K562 (cell line): ENCODE data around the gene RPS6KA2. TPM values are rescaled to one million over a fixed set of nuclear protein-coding genes. Genes with fewer than 3 reads are reported as not detected.

Experiments used
- ARID2 ChIP-seq: fragments of 450-650 bp; IDR thresholded peaks from 2 replicates; pipeline ENCODE4 v1.6.1; 2017; ENCODE audit warnings: antibody characterized with exemption, mild to moderate bottlenecking
- BRD9 ChIP-seq: fragments of 450-650 bp; IDR thresholded peaks from 2 replicates; pipeline ENCODE4 v1.6.1; 2018; ENCODE audit warnings: low read depth; ENCODE audit not compliant: partially characterized antibody
- ELF4 ChIP-seq: fragments of 450-650 bp; formaldehyde crosslinking; IDR thresholded peaks from 2 replicates; pipeline ENCODE4 v1.4.0; 2022; ENCODE audit warnings: missing genetic modification characterization
- MEIS2 ChIP-seq: fragments of 450-650 bp; IDR thresholded peaks from 2 replicates; pipeline ENCODE4 v1.6.1; 2014; ENCODE audit warnings: mild to moderate bottlenecking; ENCODE audit not compliant: partially characterized antibody
- NR2F6 ChIP-seq: fragments of 450-650 bp; formaldehyde crosslinking; IDR thresholded peaks from 2 replicates; pipeline ENCODE4 v1.4.0; 2020; ENCODE audit warnings: mild to moderate bottlenecking
- POLR2AphosphoS5 ChIP-seq: IDR thresholded peaks from 2 replicates; pipeline ENCODE4 v1.6.1; 2011; ENCODE audit warnings: mild to moderate bottlenecking, low read depth, low read length, moderate library complexity; ENCODE audit not compliant: control insufficient read depth, insufficient read depth
- SMARCA5 ChIP-seq: fragments of 450-650 bp; IDR thresholded peaks from 2 replicates; pipeline ENCODE4 v1.6.1; 2016
- SRSF9 ChIP-seq: fragments of 200-400 bp; formaldehyde crosslinking; IDR thresholded peaks from 2 replicates; pipeline ENCODE4 v1.6.1; 2017; ENCODE audit warnings: low read depth, low read length, borderline replicate concordance
- polyA plus RNA-seq, 8 experiments: library from polyadenylated mRNA; depleted of rRNA in 4 of 8; stranded (reverse) in 5 of 8; unstranded in 3 of 8; fragments of >200 nt; fragmentation: Nextera tagmentation in 2 of 8; fragmentation: Illumina TruSeq in 1 of 8; extraction: Ambion mirVana in 2 of 8; extraction: Trizol in 1 of 8; gene quantifications; 2 replicates each; pipeline versions ENCODE4 v1.2.1 to v1.2.3, GENCODE V29; 2011 to 2014; ENCODE audit warnings: inconsistent platforms in 1 of 8, missing spikeins in 1 of 8
- total RNA-seq, 7 experiments: library from RNA; depleted of rRNA in 6 of 7; stranded (reverse); fragments of >200 nt in 6 of 7; fragmentation: Illumina TruSeq in 2 of 7; extraction: Trizol in 2 of 7; gene quantifications; 2 replicates each; pipeline versions ENCODE4 v1.2.1 to v1.2.3, GENCODE V29; 2011 to 2021; ENCODE audit warnings: low replicate concordance in 1 of 7
- TF ChIP-seq, protein P1 (sequence below): fragments of 450-650 bp; IDR thresholded peaks from 2 replicates; pipeline ENCODE4 v1.7.1; 2018; ENCODE audit warnings: mild to moderate bottlenecking, low read depth; ENCODE audit not compliant: partially characterized antibody

The RPS6KA2 gene
- total and polyA plus RNA-seq, 9 of the 15 experiments (the other 6 are each of a cell fraction or from before 2014, with no cell fraction given): 0.29 to 1.00 (median 0.53) TPM

DNA sequence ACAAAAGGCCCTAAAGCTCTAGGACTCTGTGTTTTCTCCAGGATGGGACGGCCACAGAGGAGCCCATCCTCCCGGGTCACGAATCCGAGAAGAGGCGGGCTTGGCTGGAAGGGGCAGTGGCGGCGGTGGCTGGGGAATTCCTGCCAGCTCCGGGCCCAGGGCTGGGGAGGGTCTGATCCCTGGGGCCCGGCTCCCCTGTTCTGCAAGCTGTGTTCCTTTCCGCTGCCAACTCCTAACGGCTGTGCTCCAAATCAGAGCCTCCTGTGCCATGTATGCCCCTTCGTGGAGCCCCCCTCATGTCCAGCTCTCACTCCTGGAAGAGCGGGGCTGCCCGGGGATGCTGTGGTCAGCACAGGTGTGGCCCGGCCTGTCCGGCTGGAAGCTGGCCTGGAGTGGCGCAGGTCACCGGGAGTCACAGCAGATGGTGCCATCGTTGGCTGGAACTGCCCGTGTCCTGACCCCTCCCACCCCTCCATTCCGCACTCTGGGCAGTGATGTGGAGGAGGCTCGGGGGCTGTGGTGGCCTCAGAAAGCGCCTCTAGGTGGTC lies 156.1 kb downstream of the RPS6KA2 start (continued):
- TF ChIP-seq, protein P1, sequence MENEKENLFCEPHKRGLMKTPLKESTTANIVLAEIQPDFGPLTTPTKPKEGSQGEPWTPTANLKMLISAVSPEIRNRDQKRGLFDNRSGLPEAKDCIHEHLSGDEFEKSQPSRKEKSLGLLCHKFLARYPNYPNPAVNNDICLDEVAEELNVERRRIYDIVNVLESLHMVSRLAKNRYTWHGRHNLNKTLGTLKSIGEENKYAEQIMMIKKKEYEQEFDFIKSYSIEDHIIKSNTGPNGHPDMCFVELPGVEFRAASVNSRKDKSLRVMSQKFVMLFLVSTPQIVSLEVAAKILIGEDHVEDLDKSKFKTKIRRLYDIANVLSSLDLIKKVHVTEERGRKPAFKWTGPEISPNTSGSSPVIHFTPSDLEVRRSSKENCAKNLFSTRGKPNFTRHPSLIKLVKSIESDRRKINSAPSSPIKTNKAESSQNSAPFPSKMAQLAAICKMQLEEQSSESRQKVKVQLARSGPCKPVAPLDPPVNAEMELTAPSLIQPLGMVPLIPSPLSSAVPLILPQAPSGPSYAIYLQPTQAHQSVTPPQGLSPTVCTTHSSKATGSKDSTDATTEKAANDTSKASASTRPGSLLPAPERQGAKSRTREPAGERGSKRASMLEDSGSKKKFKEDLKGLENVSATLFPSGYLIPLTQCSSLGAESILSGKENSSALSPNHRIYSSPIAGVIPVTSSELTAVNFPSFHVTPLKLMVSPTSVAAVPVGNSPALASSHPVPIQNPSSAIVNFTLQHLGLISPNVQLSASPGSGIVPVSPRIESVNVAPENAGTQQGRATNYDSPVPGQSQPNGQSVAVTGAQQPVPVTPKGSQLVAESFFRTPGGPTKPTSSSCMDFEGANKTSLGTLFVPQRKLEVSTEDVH: no peak
- TF ChIP-seq MEIS2 (no peak), BRD9 (no peak), NR2F6 (CRISPR knock-in tag) (no peak), SMARCA5 (no peak), POLR2AphosphoS5 (no peak), SRSF9 (no peak), ELF4 (CRISPR knock-in tag) (no peak), ARID2 (no peak)
